Heart right ventricle (tissue), 16 donors: ENCODE measurements around the gene CEP57L1. TPM values are rescaled to one million over a fixed set of nuclear protein-coding genes. Genes with fewer than 3 reads are reported as not detected.
"Not testable (repeated sequence)": the region's sequence is repeated elsewhere in the genome, so short reads cannot be mapped to it uniquely, and the experiment has no call there.

Experiments
- ATAC-seq, 8 donors: fragments of 200-7000 bp; cut with Tn5 transposase; one replicate each; pipeline ENCODE4 v1.9.1; 2020; ENCODE audit warnings: mild to moderate bottlenecking in 8 of 8, moderate library complexity in 8 of 8, moderate number of reproducible peaks in 1 of 8
- DNase-seq, 2 donors: peaks; one replicate each; pipeline ENCODE4 v3.0.0-alpha.2; 2020
- H3K27ac ChIP-seq, 10 donors: fragments of 200-600 bp; sonication (generic) in 2 of 10; one replicate each; pipeline versions ENCODE4 v1.5.0 to v1.8.0; 2020 to 2022; ENCODE audit warnings: mild to moderate bottlenecking in 3 of 10
- H3K27me3 ChIP-seq, 7 donors: fragments of 200-600 bp; one replicate each; pipeline ENCODE4 v1.8.0; 2021 to 2022; ENCODE audit warnings: mild to moderate bottlenecking in 2 of 7
- H3K36me3 ChIP-seq, 9 donors: fragments of 200-600 bp; sonication (generic) in 1 of 9; one replicate each; pipeline versions ENCODE4 v1.5.0 to v1.8.0; 2020 to 2022; ENCODE audit warnings: mild to moderate bottlenecking in 2 of 9
- H3K4me1 ChIP-seq, 9 donors: fragments of 200-600 bp; sonication (generic) in 1 of 9; one replicate each; pipeline versions ENCODE4 v1.5.0 to v1.8.0; 2020 to 2022; ENCODE audit warnings: mild to moderate bottlenecking in 4 of 9
- H3K4me3 ChIP-seq, 10 donors: fragments of 200-600 bp; sonication (generic) in 2 of 10; one replicate each; pipeline versions ENCODE4 v1.5.0 to v1.8.0; 2020 to 2022; ENCODE audit warnings: mild to moderate bottlenecking in 7 of 10, moderate library complexity in 2 of 10
- H3K9me3 ChIP-seq, 11 donors: fragments of 200-600 bp in 10 of 11; sonication (generic) in 2 of 11; one replicate each; pipeline versions ENCODE4 v1.5.0 to v1.8.0; 2013 to 2022; ENCODE audit warnings: mild to moderate bottlenecking in 2 of 11, control low read depth in 1 of 11, moderate library complexity in 1 of 11
- WGBS, 2 donors: extraction: QIAGEN DNeasy Blood & Tissue Kit; methylation state at CpG; one replicate each; pipeline ENCODE4 v1.1.7; 2013; ENCODE audit warnings: inconsistent platforms in 1 of 2; 5-methylcytosine and 5-hydroxymethylcytosine counted together
- intact Hi-C, 10 donors: fragments of 100-400 bp; cut with DNase I; formaldehyde crosslinking; loops; one replicate each; pipeline versions ENCODE4 v1.11.1 to v1.14.2; 2022
- polyA plus RNA-seq, 2 donors: library from polyadenylated mRNA; stranded (reverse); fragments of 200-250 nt; gene quantifications; one replicate each; pipeline ENCODE4 v1.2.3, GENCODE V29; 2013
- total RNA-seq, 10 donors: library from RNA; stranded (reverse); fragmentation: NEBNext Ultra II Directional in 3 of 10; extraction: Animal tissue kit (Norgen Biotek cat#: 25700) in 3 of 10; gene quantifications; one replicate each; pipeline versions ENCODE4 v1.2.1 to v1.2.4, GENCODE V29; 2021 to 2023
- TF ChIP-seq, protein P1 (sequence below), 9 donors: fragments of 200-600 bp; sonication (generic) in 2 of 9; IDR thresholded peaks; one replicate each; pipeline versions ENCODE4 v1.5.0 to v1.8.0; 2021 to 2022; ENCODE audit warnings: antibody characterized with exemption in 9 of 9, mild to moderate bottlenecking in 5 of 9, moderate library complexity in 1 of 9
- donor health status: Arrhythmogenic right ventricular cardiomyopathy.
- donor health status: ischemic (EF 13 %, LVEDD 7.1; RV severe dilation, severe dysfunction).
- donor health status: healthy with polysubstance abuse.
- donor health status: DM: no; HTN: yes; CAD: no.
- donor health status: DM: no; HTN: no; CAD: no.
- donor health status: ischemic (EF 25% LVEDD 6.9; RV normal size, moderate dysfunction).
- donor health status: ischemic (EF 25% LVEDD 5.7; RV mildly dilated, moderate dysfunction).
- donor health status: healthy.
- donor health status: DM: yes; HTN: yes; CAD: no.
- donor health status: Ischemic cardiomyopathy.
- donor health status: ischemic (EF 35%, LVEDD 5.7; RV mildly dilated, moderate dysfunction).
- donor health status: nonischemic (EF 11% LVEDD 7.7; RV severe dilation, severe dysfunction).
- donor health status: DM: yes; HTN: yes; CAD: no.
- donor health status: PGD.
- donor health status: ischemic (EF 29% LVEDD 5.4; RV normal size, mild dysfunction).
- donor health status: nonischemic (EF 23%, LVEDD 6.1; RV moderate dilation, normal function).

Gene CEP57L1
- total and polyA plus RNA-seq, 12 donors = 4.2 to 17.4 (median 9.6) TPM

DNA sequence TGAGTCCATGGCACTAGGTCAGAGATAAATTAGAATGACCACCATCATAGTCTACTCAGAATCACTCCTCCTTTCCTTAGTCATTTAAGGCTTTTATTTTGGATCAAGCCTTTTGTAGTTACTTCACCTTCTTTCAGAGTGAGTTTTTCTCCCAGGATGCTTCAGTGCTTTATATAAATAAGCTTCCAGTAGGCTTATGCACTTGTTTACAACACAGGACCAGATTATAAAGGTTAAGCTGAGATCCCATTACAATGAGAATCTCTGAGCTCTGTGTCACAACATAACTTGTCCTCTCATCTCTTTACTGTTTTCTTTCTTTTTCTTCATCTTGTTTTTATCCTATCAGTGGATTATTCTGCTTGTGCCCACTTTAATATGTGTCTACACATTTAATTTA, 47.9 kb downstream of the CEP57L1 start:
- Histone ChIP-seq H3K9me3 (peaks cover 0 to 3% (median 0%) of the 10 kb centered on the region in 11 donors), H3K36me3 (peaks cover 0 to 34% (median 5%) of the 10 kb centered on the region in 9 donors), H3K4me3 (no peak overlapping the region), H3K27me3 (no peaks in the 10 kb centered on the region), H3K4me1 (peaks cover 0 to 4% (median 0%) of the 10 kb centered on the region in 9 donors), H3K27ac (no peak overlapping the region)
- DNase-seq (no peak), ATAC-seq (no peak)
- TF ChIP-seq, protein P1, sequence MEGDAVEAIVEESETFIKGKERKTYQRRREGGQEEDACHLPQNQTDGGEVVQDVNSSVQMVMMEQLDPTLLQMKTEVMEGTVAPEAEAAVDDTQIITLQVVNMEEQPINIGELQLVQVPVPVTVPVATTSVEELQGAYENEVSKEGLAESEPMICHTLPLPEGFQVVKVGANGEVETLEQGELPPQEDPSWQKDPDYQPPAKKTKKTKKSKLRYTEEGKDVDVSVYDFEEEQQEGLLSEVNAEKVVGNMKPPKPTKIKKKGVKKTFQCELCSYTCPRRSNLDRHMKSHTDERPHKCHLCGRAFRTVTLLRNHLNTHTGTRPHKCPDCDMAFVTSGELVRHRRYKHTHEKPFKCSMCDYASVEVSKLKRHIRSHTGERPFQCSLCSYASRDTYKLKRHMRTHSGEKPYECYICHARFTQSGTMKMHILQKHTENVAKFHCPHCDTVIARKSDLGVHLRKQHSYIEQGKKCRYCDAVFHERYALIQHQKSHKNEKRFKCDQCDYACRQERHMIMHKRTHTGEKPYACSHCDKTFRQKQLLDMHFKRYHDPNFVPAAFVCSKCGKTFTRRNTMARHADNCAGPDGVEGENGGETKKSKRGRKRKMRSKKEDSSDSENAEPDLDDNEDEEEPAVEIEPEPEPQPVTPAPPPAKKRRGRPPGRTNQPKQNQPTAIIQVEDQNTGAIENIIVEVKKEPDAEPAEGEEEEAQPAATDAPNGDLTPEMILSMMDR (IDR thresholded peaks at IDR 0.05) = no peak
- intact Hi-C loops = no loop called here

DNA sequence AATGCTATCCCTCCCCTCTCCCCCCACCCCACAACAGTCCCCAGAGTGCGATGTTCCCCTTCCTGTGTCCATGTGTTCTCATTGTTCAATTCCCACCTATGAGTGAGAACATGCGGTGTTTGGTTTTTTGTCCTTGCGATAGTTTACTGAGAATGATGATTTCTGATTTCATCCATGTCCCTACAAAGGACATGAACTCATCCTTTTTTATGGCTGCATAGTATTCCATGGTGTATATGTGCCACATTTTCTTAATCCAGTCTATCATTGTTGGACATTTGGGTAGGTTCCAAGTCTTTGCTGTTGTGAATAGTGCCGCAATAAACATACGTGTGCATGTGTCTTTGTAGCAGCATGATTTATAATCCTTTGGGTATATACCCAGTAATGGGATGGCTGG, 52.9 kb downstream of the CEP57L1 start:
- Histone ChIP-seq H3K36me3 (peaks cover 0 to 44% (median 12%) of the 10 kb centered on the region in 9 donors), H3K9me3 (peaks cover 0 to 11% (median 6%) of the 10 kb centered on the region in 11 donors)
- ATAC-seq, DNase-seq, H3K27me3 ChIP-seq, intact Hi-C loops, H3K4me1 ChIP-seq, H3K27ac ChIP-seq, H3K4me3 ChIP-seq: not testable (repeated sequence)
- 86 to 93% methylated on average over 3 to 5 of the region's 5 CpGs for WGBS, 2 donors

DNA sequence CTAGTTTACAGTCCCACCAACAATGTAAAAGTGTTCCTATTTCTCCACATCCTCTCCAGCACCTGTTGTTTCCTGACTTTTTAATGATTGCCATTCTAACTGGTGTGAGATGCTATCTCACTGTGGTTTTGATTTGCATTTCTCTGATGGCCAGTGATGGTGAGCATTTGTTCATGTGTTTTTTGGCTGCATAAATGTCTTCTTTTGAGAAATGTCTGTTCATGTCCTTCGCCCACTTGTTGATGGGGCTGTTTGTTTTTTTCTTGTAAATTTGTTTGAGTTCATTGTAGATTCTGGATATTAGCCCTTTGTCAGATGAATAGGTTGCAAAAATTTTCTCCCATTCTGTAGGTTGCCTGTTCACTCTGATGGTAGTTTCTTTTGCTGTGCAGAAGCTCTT, 53.4 kb downstream of the CEP57L1 start:
- peaks cover 0 to 49% (median 12%) of the 10 kb centered on the region in 9 donors for H3K36me3 ChIP-seq

DNA sequence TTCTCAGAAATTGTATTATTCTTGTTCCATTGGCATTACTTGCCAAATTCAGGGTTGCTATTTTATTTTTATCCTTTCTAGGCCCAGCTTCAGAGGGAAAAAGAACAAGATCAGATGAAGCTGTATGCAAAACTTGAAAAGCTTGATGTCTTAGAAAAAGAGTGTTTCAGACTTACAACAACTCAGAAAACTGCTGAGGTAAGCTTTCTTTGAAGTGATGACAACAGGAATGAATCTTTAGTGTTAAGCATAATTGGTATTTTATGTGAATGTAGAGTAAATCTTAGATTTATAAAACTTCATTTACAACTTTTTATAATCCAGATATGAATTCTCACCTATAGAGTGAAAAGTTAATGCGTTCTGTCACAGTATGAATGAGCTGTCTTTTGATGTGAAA, 58.4 kb downstream of the CEP57L1 start:
- no peaks in the 10 kb centered on the region for H3K4me1 ChIP-seq
- H3K4me3 ChIP-seq = no peak overlapping the region
- H3K27me3 ChIP-seq = no peaks in the 10 kb centered on the region
- H3K36me3 ChIP-seq = peaks cover 0 to 84% (median 21%) of the 10 kb centered on the region in 9 donors
- TF ChIP-seq, protein P1 (IDR thresholded peaks at IDR 0.05) = no peak
- H3K27ac ChIP-seq = no peak overlapping the region
- ATAC-seq (no peak), DNase-seq (no peak)
- intact Hi-C loops = no loop called here
- H3K9me3 ChIP-seq = peaks cover 0 to 11% (median 6%) of the 10 kb centered on the region in 11 donors
- 100% methylated on average over 1 of the region's 1 CpG for WGBS, 2 donors

More for the DNA sequence above, 53.4 kb downstream of the CEP57L1 start:
- ATAC-seq, DNase-seq, intact Hi-C loops, H3K4me3 ChIP-seq, H3K4me1 ChIP-seq, H3K27ac ChIP-seq, H3K27me3 ChIP-seq: not testable (repeated sequence)
- peaks cover 0 to 11% (median 6%) of the 10 kb centered on the region in 11 donors for H3K9me3 ChIP-seq
- WGBS, 2 donors = 100% methylated on average over 1 of the region's 1 CpG

DNA sequence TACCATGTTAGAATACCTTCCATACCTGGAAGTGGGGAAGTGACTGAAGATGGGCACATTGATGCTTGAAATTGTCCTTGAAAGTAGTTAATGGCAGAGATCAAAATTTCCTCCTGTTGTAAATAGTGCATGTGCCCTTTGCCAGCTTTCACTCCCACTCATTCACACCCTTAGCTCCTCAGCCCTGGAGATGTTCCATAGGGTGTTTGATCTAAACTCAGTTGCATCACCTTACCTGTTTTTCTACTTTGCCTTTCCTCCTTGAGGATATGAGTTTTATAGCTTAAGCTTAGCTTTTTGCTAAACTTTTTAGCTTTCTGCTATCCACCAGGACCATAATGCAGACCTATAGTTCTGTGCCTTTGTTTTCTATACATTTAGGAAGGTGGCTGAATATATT, 69.0 kb downstream of the CEP57L1 start:
- TF ChIP-seq, protein P1 (IDR thresholded peaks at IDR 0.05) = no peak
- Histone ChIP-seq H3K36me3 (peaks cover 0 to 44% (median 17%) of the 10 kb centered on the region in 9 donors), H3K27ac (no peak overlapping the region), H3K27me3 (no peaks in the 10 kb centered on the region), H3K4me1 (no peaks in the 10 kb centered on the region), H3K4me3 (no peak overlapping the region), H3K9me3 (no peaks in the 10 kb centered on the region)
- no peak for DNase-seq
- intact Hi-C loops = no loop called here
- no peak for ATAC-seq
